Lower lobe of right lung (tissue), 2 donors: ENCODE results near the gene TMEM255A. TPM values are rescaled to one million over a fixed set of nuclear protein-coding genes. Genes with fewer than 3 reads are reported as not detected.
A peak's percentile ranks its signal among the peaks of the same experiment; 100 is the strongest.

Source experiments
- ATAC-seq, 2 donors: fragments of 200-7000 bp; cut with Tn5 transposase; one replicate each; pipeline ENCODE4 v1.9.1; 2020 to 2022; ENCODE audit warnings: mild to moderate bottlenecking in 2 of 2, moderate library complexity in 2 of 2
- DNase-seq: peaks from one replicate; pipeline ENCODE4 v3.0.0-alpha.2; 2020
- H3K27ac ChIP-seq: fragments of 200-600 bp; one replicate; pipeline ENCODE4 v1.8.0; 2022
- H3K27me3 ChIP-seq: fragments of 200-600 bp; one replicate; pipeline ENCODE4 v1.8.0; 2022; ENCODE audit warnings: low read depth
- H3K36me3 ChIP-seq: fragments of 200-600 bp; one replicate; pipeline ENCODE4 v1.8.0; 2022; ENCODE audit warnings: mild to moderate bottlenecking
- H3K4me1 ChIP-seq: fragments of 200-600 bp; one replicate; pipeline ENCODE4 v1.8.0; 2022
- H3K4me3 ChIP-seq: fragments of 200-600 bp; one replicate; pipeline ENCODE4 v1.8.0; 2022; ENCODE audit warnings: mild to moderate bottlenecking
- H3K9me3 ChIP-seq: fragments of 200-600 bp; one replicate; pipeline ENCODE4 v1.8.0; 2022
- CTCF ChIP-seq: fragments of 200-600 bp; IDR thresholded peaks from one replicate; pipeline ENCODE4 v1.8.0; 2022; ENCODE audit warnings: antibody characterized with exemption, mild to moderate bottlenecking
- intact Hi-C: fragments of 100-400 bp; cut with DNase I; formaldehyde crosslinking; loops from one replicate; pipeline ENCODE4 v1.11.0; 2022
- total RNA-seq: library from RNA; stranded (reverse); fragmentation: NEBNext Ultra II Directional; extraction: Animal tissue kit (Norgen Biotek cat#: 25700); gene quantifications from one replicate; pipeline ENCODE4 v1.2.1, GENCODE V29; 2021
- donor health status: DM: no; HTN: yes; CAD: no; lungs with severe emphysema.

The TMEM255A gene
- total RNA-seq, 1 donor from 2014 or later = 2.7 TPM

GRCh38 chrX:120304256-120304655 lies 7.0 kb downstream of the TMEM255A start:
- intact Hi-C loops = no loop called here
- no peak for DNase-seq
- Histone ChIP-seq H3K27me3 (peaks cover 26% of the 10 kb centered on the region), H3K27ac (no peak overlapping the region), H3K4me1 (peaks cover 5% of the 10 kb centered on the region), H3K4me3 (no peak overlapping the region), H3K9me3 (no peaks in the 10 kb centered on the region), H3K36me3 (no peaks in the 10 kb centered on the region)
- ATAC-seq = no peak
- no peak for TF ChIP-seq CTCF

GRCh38 chrX:120302434-120302833 lies 8.8 kb downstream of the TMEM255A start:
- Histone ChIP-seq H3K27ac (no peak overlapping the region), H3K27me3 (peaks cover 10% of the 10 kb centered on the region), H3K4me3 (no peak overlapping the region), H3K9me3 (no peaks in the 10 kb centered on the region), H3K4me1 (no peaks in the 10 kb centered on the region), H3K36me3 (no peaks in the 10 kb centered on the region)
- DNase-seq (peak; percentile 66), ATAC-seq (peak; percentile 71 to 87)
- TF ChIP-seq CTCF = no peak
- intact Hi-C loops = no loop called here

- H3K4me3 ChIP-seq = no peak overlapping the region
- H3K27ac ChIP-seq = no peak overlapping the region
- no peaks in the 10 kb centered on the region for H3K4me1 ChIP-seq
- DNase-seq = no peak
- intact Hi-C loops = no loop called here
- H3K27me3 ChIP-seq = peaks cover 10% of the 10 kb centered on the region
- TF ChIP-seq CTCF = no peak
- H3K9me3 ChIP-seq = no peaks in the 10 kb centered on the region
- no peak for ATAC-seq
- H3K36me3 ChIP-seq = no peaks in the 10 kb centered on the region
These were observed 9.3 kb downstream of the TMEM255A start for GRCh38 chrX:120301960-120302359.

GRCh38 chrX:120301497-120301896 lies 9.8 kb downstream of the TMEM255A start:
- Histone ChIP-seq H3K27ac (no peak overlapping the region), H3K36me3 (no peaks in the 10 kb centered on the region), H3K4me1 (no peaks in the 10 kb centered on the region), H3K9me3 (no peaks in the 10 kb centered on the region), H3K27me3 (peaks cover 10% of the 10 kb centered on the region), H3K4me3 (no peak overlapping the region)
- ATAC-seq (no peak), DNase-seq (no peak)
- intact Hi-C loops = no loop called here
- TF ChIP-seq CTCF = no peak

GRCh38 chrX:120299928-120300327 lies 11.3 kb downstream of the TMEM255A start:
- Histone ChIP-seq H3K36me3 (no peaks in the 10 kb centered on the region), H3K4me1 (no peaks in the 10 kb centered on the region), H3K27me3 (peaks cover 6% of the 10 kb centered on the region), H3K4me3 (no peak overlapping the region), H3K9me3 (no peaks in the 10 kb centered on the region), H3K27ac (no peak overlapping the region)
- no peak for TF ChIP-seq CTCF
- peak in 1 of 2 donors; percentile 65 for ATAC-seq
- no peak for DNase-seq
- intact Hi-C loops = no loop called here

- Histone ChIP-seq H3K4me3 (no peak overlapping the region), H3K27ac (no peak overlapping the region), H3K9me3 (no peaks in the 10 kb centered on the region), H3K4me1 (no peaks in the 10 kb centered on the region), H3K36me3 (no peaks in the 10 kb centered on the region), H3K27me3 (no peaks in the 10 kb centered on the region)
- intact Hi-C loops = no loop called here
- no peak for DNase-seq
- no peak for TF ChIP-seq CTCF
- no peak for ATAC-seq
These were observed 13.3 kb downstream of the TMEM255A start for GRCh38 chrX:120297923-120298322.
